Measurements from ENCODE around the gene MTERF4. TPM values are rescaled to one million over a fixed set of nuclear protein-coding genes. Genes with fewer than 3 reads are reported as not detected.
A peak's percentile ranks its signal among the peaks of the same experiment; 100 is the strongest.
"Not testable (repeated sequence)": the region's sequence is repeated elsewhere in the genome, so short reads cannot be mapped to it uniquely, and the experiment has no call there.

The MTERF4 gene
- total and polyA plus RNA-seq, 8 donors: 14.0 to 36.8 (median 16.8) TPM

DNA sequence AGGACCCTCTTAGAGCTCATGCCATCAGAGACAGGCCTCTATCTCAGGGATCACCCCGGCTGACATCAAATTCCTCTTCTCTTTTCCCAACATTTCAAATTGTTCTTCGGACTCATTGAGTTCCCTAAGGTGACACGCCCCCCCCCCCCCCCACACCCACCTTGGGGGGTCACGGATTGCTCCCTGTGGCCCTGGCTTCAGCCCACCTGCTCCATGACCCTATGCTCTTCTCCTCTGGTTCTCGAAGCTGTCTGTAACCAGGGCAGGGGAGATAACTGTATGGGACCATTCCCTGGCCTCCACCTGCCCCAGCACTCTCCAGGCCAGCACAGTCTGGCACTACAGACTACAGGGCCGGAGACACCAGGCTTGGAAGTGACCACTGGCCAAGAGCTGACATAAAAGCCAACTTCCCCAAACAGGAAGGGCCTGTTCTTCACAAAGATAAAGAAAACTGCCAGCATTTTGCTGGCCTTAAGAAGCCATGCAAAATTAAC is 7.1 kb downstream of the MTERF4 start:
- Histone ChIP-seq H3K27ac (no peak overlapping the region), H3K4me3 (no peak overlapping the region), H3K27me3 (no peaks in the 10 kb centered on the region), H3K36me3 (peaks cover 0 to 61% (median 11%) of the 10 kb centered on the region in 3 donors), H3K4me1 (no peaks in the 10 kb centered on the region), H3K9me3 (no peaks in the 10 kb centered on the region)
- ATAC-seq (no peak), FAIRE-seq (no peak), DNase-seq (no peak)
- 69 to 77% methylated on average over 5 to 6 of the region's 6 CpGs for WGBS, 2 donors
- TF ChIP-seq, protein P1, sequence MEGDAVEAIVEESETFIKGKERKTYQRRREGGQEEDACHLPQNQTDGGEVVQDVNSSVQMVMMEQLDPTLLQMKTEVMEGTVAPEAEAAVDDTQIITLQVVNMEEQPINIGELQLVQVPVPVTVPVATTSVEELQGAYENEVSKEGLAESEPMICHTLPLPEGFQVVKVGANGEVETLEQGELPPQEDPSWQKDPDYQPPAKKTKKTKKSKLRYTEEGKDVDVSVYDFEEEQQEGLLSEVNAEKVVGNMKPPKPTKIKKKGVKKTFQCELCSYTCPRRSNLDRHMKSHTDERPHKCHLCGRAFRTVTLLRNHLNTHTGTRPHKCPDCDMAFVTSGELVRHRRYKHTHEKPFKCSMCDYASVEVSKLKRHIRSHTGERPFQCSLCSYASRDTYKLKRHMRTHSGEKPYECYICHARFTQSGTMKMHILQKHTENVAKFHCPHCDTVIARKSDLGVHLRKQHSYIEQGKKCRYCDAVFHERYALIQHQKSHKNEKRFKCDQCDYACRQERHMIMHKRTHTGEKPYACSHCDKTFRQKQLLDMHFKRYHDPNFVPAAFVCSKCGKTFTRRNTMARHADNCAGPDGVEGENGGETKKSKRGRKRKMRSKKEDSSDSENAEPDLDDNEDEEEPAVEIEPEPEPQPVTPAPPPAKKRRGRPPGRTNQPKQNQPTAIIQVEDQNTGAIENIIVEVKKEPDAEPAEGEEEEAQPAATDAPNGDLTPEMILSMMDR (IDR thresholded peaks at IDR 0.05): no peak
- intact Hi-C loops (cut with DNase I): no loop called here

DNA sequence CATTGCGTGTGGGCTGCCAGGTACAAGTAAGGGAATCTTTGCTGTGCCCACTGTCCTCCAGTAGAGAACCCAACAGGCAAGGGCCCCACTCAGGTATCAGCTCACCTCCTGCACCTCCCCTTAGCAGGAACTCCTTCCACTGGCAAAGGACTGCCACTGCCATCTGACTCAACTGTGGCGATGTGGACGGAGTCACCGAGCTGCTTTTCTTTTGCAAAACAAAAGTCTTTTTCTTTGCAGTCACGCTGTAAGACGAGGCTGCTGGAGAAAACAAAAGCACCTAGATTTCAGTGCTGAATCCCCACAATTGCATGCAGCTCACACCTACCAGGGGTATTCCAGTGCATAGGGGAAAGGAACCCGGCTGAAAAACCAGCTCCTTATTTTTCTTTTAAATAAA is 7.9 kb downstream of the MTERF4 start:
- FAIRE-seq: no peak
- intact Hi-C loops (cut with DNase I): no loop called here
- H3K4me3 ChIP-seq: no peak overlapping the region
- no peak for DNase-seq
- TF ChIP-seq, protein P1 (IDR thresholded peaks at IDR 0.05): no peak
- no peaks in the 10 kb centered on the region for H3K27me3 ChIP-seq
- no peaks in the 10 kb centered on the region for H3K9me3 ChIP-seq
- WGBS, 2 donors: 91% methylated on average over 7 of the region's 7 CpGs
- H3K27ac ChIP-seq: no peak overlapping the region
- H3K4me1 ChIP-seq: no peaks in the 10 kb centered on the region
- H3K36me3 ChIP-seq: peaks cover 0 to 61% (median 11%) of the 10 kb centered on the region in 3 donors
- ATAC-seq: no peak

DNA sequence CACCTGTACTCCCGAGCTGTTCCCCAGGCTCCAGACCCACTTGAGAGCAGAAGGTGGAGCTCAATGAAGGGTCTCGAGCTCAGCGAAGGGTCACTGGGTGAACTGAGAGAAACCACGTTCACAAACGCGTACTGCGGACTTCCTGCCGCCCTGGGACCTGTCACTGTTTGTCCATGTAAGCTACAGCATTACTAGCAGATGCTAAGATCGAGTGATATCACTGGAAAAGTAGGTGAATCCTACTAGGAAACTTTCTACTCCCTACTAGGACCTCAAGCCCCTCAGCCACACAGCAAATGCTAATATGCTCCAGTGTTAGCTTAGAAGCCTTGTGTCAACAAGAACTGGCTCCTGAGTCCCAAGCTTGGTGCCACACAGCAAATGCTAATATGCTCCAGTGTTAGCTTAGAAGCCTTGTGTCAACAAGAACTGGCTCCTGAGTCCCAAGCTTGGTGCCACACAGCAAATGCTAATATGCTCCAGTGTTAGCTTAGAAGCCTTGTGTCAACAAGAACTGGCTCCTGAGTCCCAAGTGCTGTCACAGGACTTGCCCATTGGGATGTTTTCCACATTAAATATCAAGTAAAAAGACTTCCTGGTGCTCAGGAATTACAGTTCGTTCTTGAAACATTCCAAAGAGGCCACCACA is 8.8 kb downstream of the MTERF4 start:
- peaks cover 0 to 61% (median 18%) of the 10 kb centered on the region in 3 donors for H3K36me3 ChIP-seq
- H3K27ac ChIP-seq; FAIRE-seq; H3K4me1 ChIP-seq; H3K27me3 ChIP-seq; DNase-seq; intact Hi-C loops (cut with DNase I); H3K4me3 ChIP-seq; H3K9me3 ChIP-seq: not testable (repeated sequence)
- WGBS, 2 donors: 77 to 81% methylated on average over 10 of the region's 10 CpGs
- peak in 3 of 4 donors; percentile 21 to 61 (median 28) for ATAC-seq

DNA sequence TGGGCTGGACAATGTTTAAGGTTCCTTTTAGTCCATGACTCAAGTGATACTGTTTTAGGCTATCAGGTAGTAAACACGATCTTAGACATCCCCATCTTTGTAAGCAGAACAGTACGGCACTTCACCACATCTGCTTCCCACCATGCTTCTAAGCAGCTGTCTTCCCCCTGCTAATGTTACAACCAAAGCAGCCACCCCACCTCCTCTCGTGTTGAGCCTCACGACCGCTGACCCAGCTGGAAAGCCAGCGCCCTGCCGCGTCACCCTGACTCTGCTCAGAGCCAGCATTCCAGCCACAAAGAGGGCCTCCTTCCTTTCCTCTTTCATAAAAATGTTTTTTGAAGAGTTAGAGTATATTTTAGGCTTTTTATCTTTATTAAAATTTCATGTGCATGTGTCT is 9.4 kb downstream of the MTERF4 start:
- Histone ChIP-seq H3K36me3 (peaks cover 0 to 67% (median 23%) of the 10 kb centered on the region in 3 donors), H3K9me3 (no peaks in the 10 kb centered on the region), H3K4me1 (no peaks in the 10 kb centered on the region), H3K27ac (no peak overlapping the region), H3K27me3 (no peaks in the 10 kb centered on the region), H3K4me3 (no peak overlapping the region)
- intact Hi-C loops (cut with DNase I): no loop called here
- 82 to 87% methylated on average over 8 of the region's 8 CpGs for WGBS, 2 donors
- DNase-seq: no peak
- ATAC-seq: peak in 2 of 4 donors; percentile 23 to 47
- FAIRE-seq: no peak
- TF ChIP-seq, protein P1 (IDR thresholded peaks at IDR 0.05): no peak

DNA sequence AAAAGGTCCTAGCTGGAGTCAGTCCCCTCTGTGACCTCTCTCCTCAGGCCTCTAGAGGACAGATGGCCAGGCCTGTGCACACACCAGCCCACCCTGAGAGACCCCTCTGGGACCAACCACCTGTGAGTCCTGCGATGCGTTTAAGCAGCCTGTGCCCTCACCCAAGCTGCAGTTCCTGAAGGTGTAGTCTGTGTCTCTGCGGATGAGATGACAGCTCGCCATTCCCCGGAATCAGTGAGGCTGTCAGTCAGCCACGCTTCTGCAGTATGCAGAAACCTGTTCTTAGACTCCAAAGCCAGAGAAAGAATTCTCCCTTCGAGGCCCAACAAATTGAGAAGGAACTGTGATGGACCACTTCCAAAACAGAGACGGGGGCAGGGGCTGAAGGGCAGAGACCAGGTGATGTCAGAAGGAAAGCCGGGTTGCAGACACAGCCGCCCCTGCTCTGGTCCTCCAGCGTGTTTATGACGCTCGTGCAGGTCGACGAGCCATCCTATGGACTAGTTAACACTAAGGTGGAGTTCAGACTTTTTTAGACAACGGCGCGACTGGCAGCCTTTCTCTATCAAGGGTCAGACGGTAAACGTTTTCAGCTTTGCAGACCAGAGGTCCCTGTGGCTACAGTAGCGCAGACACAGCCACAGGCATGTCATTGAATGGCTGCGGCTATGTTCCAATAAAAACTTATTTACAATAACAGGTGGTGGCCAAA is 10.2 kb downstream of the MTERF4 start:
- no peak for FAIRE-seq
- H3K27me3 ChIP-seq: no peaks in the 10 kb centered on the region
- no peaks in the 10 kb centered on the region for H3K9me3 ChIP-seq
- no peak overlapping the region for H3K4me3 ChIP-seq
- TF ChIP-seq, protein P1 (IDR thresholded peaks at IDR 0.05): no peak
- DNase-seq: no peak
- 87 to 89% methylated on average over 22 of the region's 22 CpGs for WGBS, 2 donors
- H3K27ac ChIP-seq: no peak overlapping the region
- ATAC-seq: no peak
- H3K36me3 ChIP-seq: peaks cover 0 to 75% (median 28%) of the 10 kb centered on the region in 3 donors
- intact Hi-C loops (cut with DNase I): no loop called here
- no peaks in the 10 kb centered on the region for H3K4me1 ChIP-seq

Data from pancreas (tissue), 10 donors.